Measurements from ENCODE around the gene KREMEN1. TPM values are rescaled to one million over a fixed set of nuclear protein-coding genes. Genes with fewer than 3 reads are reported as not detected.

The KREMEN1 gene
- total RNA-seq, 1 experiment from 2014 or later, result 31.9 TPM

DNA sequence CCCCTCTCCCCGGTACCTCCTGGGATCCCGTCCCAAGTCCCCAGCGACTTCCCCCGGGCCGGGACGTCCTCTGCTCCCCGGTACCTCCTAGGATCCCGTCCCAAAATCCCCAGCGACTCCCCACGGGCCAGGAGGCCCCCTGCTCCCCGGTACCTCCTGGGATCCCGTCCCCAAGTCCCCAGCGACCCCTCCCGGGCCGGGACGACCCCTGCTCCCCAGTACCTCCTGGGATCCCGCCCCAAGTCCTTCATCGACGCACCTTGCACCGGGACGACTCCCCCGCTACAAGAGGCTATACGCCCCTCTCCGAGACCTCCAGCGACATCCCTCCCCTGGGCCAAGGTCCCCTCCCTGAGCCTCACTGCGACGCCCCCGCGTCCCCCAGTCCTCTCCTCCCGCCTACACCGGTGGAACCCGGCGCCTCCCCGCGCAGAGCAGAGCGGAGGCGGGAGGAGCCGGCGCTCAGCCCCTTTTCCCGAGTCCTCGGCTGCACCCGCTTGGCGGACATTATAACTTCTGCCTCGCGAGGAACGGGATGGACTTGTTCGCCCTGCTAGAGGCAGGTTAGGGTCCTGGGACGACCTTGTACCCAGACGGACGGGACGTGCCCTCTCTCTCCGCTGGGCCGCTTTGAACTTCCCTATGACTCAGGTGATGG is 912 bp downstream of the KREMEN1 start:
- intact Hi-C loops (cut with micrococcal nuclease), result loop anchor here (10.0 kb wide), 1 partner anchor 1379 kb away; no protein-coding TSS in a partner anchor
- H4K20me1 ChIP-seq (ENCODE audit: insufficient read depth), result no peaks in the 10 kb centered on the region
- ChIA-PET RAD21 (ENCODE audit: low non-redundant PET in 1 of 2, low total read pairs in 2 of 2, uncharacterized antibody in 2 of 2, unreplicated experiment in 2 of 2) (no interaction called here), CTCF (no interaction called here), POLR2A (no interaction called here)
- BruUV-seq (replicated peaks), result no TSS peak
- H3K9ac ChIP-seq (ENCODE audit: low read length), result peak overlapping the region; percentile 71
- ATAC-seq, result peak; percentile 38
- TF ChIP-seq, protein P1, sequence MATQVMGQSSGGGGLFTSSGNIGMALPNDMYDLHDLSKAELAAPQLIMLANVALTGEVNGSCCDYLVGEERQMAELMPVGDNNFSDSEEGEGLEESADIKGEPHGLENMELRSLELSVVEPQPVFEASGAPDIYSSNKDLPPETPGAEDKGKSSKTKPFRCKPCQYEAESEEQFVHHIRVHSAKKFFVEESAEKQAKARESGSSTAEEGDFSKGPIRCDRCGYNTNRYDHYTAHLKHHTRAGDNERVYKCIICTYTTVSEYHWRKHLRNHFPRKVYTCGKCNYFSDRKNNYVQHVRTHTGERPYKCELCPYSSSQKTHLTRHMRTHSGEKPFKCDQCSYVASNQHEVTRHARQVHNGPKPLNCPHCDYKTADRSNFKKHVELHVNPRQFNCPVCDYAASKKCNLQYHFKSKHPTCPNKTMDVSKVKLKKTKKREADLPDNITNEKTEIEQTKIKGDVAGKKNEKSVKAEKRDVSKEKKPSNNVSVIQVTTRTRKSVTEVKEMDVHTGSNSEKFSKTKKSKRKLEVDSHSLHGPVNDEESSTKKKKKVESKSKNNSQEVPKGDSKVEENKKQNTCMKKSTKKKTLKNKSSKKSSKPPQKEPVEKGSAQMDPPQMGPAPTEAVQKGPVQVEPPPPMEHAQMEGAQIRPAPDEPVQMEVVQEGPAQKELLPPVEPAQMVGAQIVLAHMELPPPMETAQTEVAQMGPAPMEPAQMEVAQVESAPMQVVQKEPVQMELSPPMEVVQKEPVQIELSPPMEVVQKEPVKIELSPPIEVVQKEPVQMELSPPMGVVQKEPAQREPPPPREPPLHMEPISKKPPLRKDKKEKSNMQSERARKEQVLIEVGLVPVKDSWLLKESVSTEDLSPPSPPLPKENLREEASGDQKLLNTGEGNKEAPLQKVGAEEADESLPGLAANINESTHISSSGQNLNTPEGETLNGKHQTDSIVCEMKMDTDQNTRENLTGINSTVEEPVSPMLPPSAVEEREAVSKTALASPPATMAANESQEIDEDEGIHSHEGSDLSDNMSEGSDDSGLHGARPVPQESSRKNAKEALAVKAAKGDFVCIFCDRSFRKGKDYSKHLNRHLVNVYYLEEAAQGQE (IDR thresholded peaks at IDR 0.05; ENCODE audit: low read depth), result no peak
- no peak for TF ChIP-seq SRF (IDR thresholded peaks at IDR 0.05; ENCODE audit: low read depth)
- peak; percentile 66 for TF ChIP-seq TCF7L2 (IDR thresholded peaks at IDR 0.05; ENCODE audit: borderline replicate concordance, extremely low read depth, insufficient read depth, insufficient read length)
- TF ChIP-seq EZH2 (IDR thresholded peaks at IDR 0.05), result no peak
- TF ChIP-seq SIN3A (IDR thresholded peaks at IDR 0.05; ENCODE audit: low read depth), result no peak
- TF ChIP-seq EGR1 (IDR thresholded peaks at IDR 0.05; ENCODE audit: low read depth), result peak; percentile 80
- no peaks in the 10 kb centered on the region for H3K79me2 ChIP-seq (ENCODE audit: insufficient read depth, low read length)
- H2AFZ ChIP-seq (ENCODE audit: low read depth, low read length, poor library complexity, severe bottlenecking), result no peak overlapping the region
- H3K27ac ChIP-seq (ENCODE audit: low read depth, low read length), result peak overlapping the region; percentile 43; the same call in 1 of the 2 replicates
- DNase-seq (ENCODE audit: low read depth, low spot score), result no peak
- no peaks in the 10 kb centered on the region for H3K36me3 ChIP-seq (ENCODE audit: control insufficient read depth in 1 of 2, insufficient read depth in 2 of 2, low read length in 2 of 2)
- no peaks in the 10 kb centered on the region for H3K27me3 ChIP-seq (ENCODE audit: insufficient read depth, low read length)
- peak overlapping the region; percentile 96 for H3K4me2 ChIP-seq (ENCODE audit: low read length)
- peak overlapping the region; percentile 68 to 74 for H3K4me3 ChIP-seq (replicated peaks in 1 of 2; ENCODE audit: low read depth in 1 of 2, low read length in 2 of 2)
- H3K4me1 ChIP-seq (ENCODE audit: control insufficient read depth in 1 of 2, insufficient read depth in 2 of 2, low read length in 2 of 2), result peaks cover 14 to 33% of the 10 kb centered on the region in 2 experiments
- H3K9me2 ChIP-seq (ENCODE audit: insufficient read depth), result no peaks in the 10 kb centered on the region
- H3K9me3 ChIP-seq (ENCODE audit: control insufficient read depth in 1 of 2, insufficient read depth in 1 of 2, low read depth in 1 of 2, low read length in 2 of 2), result no peaks in the 10 kb centered on the region
